Left hindlimb (tissue), 1 donor: ENCODE results near the gene GARNL3.

Experiments used
- DNase-seq: peaks from one replicate; pipeline ENCODE4 v3.0.0-alpha.2; 2018

Gene GARNL3

GRCh38 chr9:127313042-127313560, 48.5 kb downstream of the GARNL3 start:
- no peak for DNase-seq

- no peak for DNase-seq
These were observed 50.3 kb downstream of the GARNL3 start for GRCh38 chr9:127314911-127315310.

- no peak for DNase-seq
These were observed 52.2 kb downstream of the GARNL3 start for GRCh38 chr9:127316586-127317323.

- no peak for DNase-seq
These were observed 54.1 kb downstream of the GARNL3 start for GRCh38 chr9:127318651-127319167.

GRCh38 chr9:127319366-127320114, 55.0 kb downstream of the GARNL3 start:
- no peak for DNase-seq

GRCh38 chr9:127320115-127320378, 55.5 kb downstream of the GARNL3 start:
- no peak for DNase-seq

- no peak for DNase-seq
These were observed 58.8 kb downstream of the GARNL3 start for GRCh38 chr9:127323393-127323792.

- DNase-seq, result no peak
These were observed 65.9 kb downstream of the GARNL3 start for GRCh38 chr9:127330501-127330900.

GRCh38 chr9:127333221-127334064, 68.9 kb downstream of the GARNL3 start:
- DNase-seq, result no peak

- no peak for DNase-seq
These were observed 70.2 kb downstream of the GARNL3 start for GRCh38 chr9:127334725-127335124.

- no peak for DNase-seq
These were observed 71.5 kb downstream of the GARNL3 start for GRCh38 chr9:127336086-127336485.

- peak; percentile 81 for DNase-seq
These were observed 72.2 kb downstream of the GARNL3 start for GRCh38 chr9:127336506-127337352.

- no peak for DNase-seq
These were observed 76.1 kb downstream of the GARNL3 start for GRCh38 chr9:127340721-127341120.

- DNase-seq, result no peak
These were observed 76.6 kb downstream of the GARNL3 start for GRCh38 chr9:127341152-127341551.

- no peak for DNase-seq
These were observed 79.9 kb downstream of the GARNL3 start for GRCh38 chr9:127344368-127345000.

- no peak for DNase-seq
These were observed 81.0 kb downstream of the GARNL3 start for GRCh38 chr9:127345566-127345965.

GRCh38 chr9:127346584-127346983, 82.0 kb downstream of the GARNL3 start:
- no peak for DNase-seq

- no peak for DNase-seq
These were observed 83.5 kb downstream of the GARNL3 start for GRCh38 chr9:127347831-127348776.

GRCh38 chr9:127349483-127350113, 85.0 kb downstream of the GARNL3 start:
- DNase-seq, result no peak
